Stimulated activated CD8-positive, alpha-beta memory T cell treated with anti-CD3 and anti-CD28 coated beads, Interleukin-2, amount 100 ng/mL, for 1 hour (primary cell): ENCODE data around the gene CENPW.

Experiments
- DNase-seq, 2 donors: peaks; one replicate each; pipeline ENCODE4 v3.0.0-alpha.2; 2020; ENCODE audit warnings: low read depth in 2 of 2

Gene CENPW

GRCh38 chr6:126373344-126373743 lies 33.4 kb downstream of the CENPW start:
- no peak for DNase-seq

- DNase-seq = no peak
These were observed 34.5 kb downstream of the CENPW start for GRCh38 chr6:126374372-126374771.

- DNase-seq = no peak
These were observed 36.8 kb downstream of the CENPW start for GRCh38 chr6:126376682-126377081.

- DNase-seq = no peak
These were observed 37.8 kb downstream of the CENPW start for GRCh38 chr6:126377594-126378153.

GRCh38 chr6:126380072-126380583 lies 40.2 kb downstream of the CENPW start:
- no peak for DNase-seq

- no peak for DNase-seq
These were observed 41.6 kb downstream of the CENPW start for GRCh38 chr6:126381498-126381897.

- DNase-seq = no peak
These were observed 43.3 kb downstream of the CENPW start for GRCh38 chr6:126383203-126383602.

- no peak for DNase-seq
These were observed 45.6 kb downstream of the CENPW start for GRCh38 chr6:126385536-126385935.

GRCh38 chr6:126388104-126388598 lies 48.2 kb downstream of the CENPW start:
- DNase-seq = no peak

- DNase-seq = no peak
These were observed 56.2 kb downstream of the CENPW start for GRCh38 chr6:126396131-126396530.
